Retina (tissue), 1 donor: ENCODE data around the gene CNPY1.
"Not testable (repeated sequence)": the region's sequence is repeated elsewhere in the genome, so short reads cannot be mapped to it uniquely, and the experiment has no call there.

Experiments
- DNase-seq: peaks from one replicate; pipeline ENCODE4 v3.0.0-alpha.2; 2016

Gene CNPY1

GRCh38 chr7:155546449-155546848 is at the start of gene CNPY1:
Gene CNPY1, minus strand, starts transcription at chr7:155546559. Its CDS starts 630 bp downstream, at chr7:155545929.
- DNase-seq: not testable (repeated sequence)

GRCh38 chr7:155594961-155595366 is 48.6 kb upstream of the CNPY1 start:
- no peak for DNase-seq

- no peak for DNase-seq
Observed at GRCh38 chr7:155594163-155594732, 47.9 kb upstream of the CNPY1 start.

- no peak for DNase-seq
Observed at GRCh38 chr7:155593461-155594162, 47.3 kb upstream of the CNPY1 start.

- DNase-seq: no peak
Observed at GRCh38 chr7:155591055-155591775, 44.9 kb upstream of the CNPY1 start.

- peak; percentile 49 for DNase-seq
Observed at GRCh38 chr7:155590215-155591018, 44.1 kb upstream of the CNPY1 start.

- DNase-seq: no peak
Observed at GRCh38 chr7:155589001-155589980, 42.9 kb upstream of the CNPY1 start.

GRCh38 chr7:155588468-155588998 is 42.2 kb upstream of the CNPY1 start:
- DNase-seq: no peak

- DNase-seq: no peak
Observed at GRCh38 chr7:155587486-155587885, 41.1 kb upstream of the CNPY1 start.

- DNase-seq: no peak
Observed at GRCh38 chr7:155586843-155587440, 40.6 kb upstream of the CNPY1 start.

- no peak for DNase-seq
Observed at GRCh38 chr7:155585951-155586350, 39.6 kb upstream of the CNPY1 start.

- no peak for DNase-seq
Observed at GRCh38 chr7:155585532-155585895, 39.2 kb upstream of the CNPY1 start.

- DNase-seq: peak; percentile 34
Observed at GRCh38 chr7:155584763-155585531, 38.6 kb upstream of the CNPY1 start.

GRCh38 chr7:155584261-155584660 is 37.9 kb upstream of the CNPY1 start:
- DNase-seq: no peak

- no peak for DNase-seq
Observed at GRCh38 chr7:155583636-155584035, 37.3 kb upstream of the CNPY1 start.

GRCh38 chr7:155581954-155582353 is 35.6 kb upstream of the CNPY1 start:
- no peak for DNase-seq

GRCh38 chr7:155581107-155581830 is 34.9 kb upstream of the CNPY1 start:
- DNase-seq: no peak

- no peak for DNase-seq
Observed at GRCh38 chr7:155580367-155580766, 34.0 kb upstream of the CNPY1 start.

GRCh38 chr7:155579565-155579964 is 33.2 kb upstream of the CNPY1 start:
- DNase-seq: no peak

- DNase-seq: no peak
Observed at GRCh38 chr7:155578016-155578415, 31.7 kb upstream of the CNPY1 start.
